Omental fat pad (tissue), 4 donors: ENCODE data around the gene TMEM19. TPM values are rescaled to one million over a fixed set of nuclear protein-coding genes. Genes with fewer than 3 reads are reported as not detected.

ENCODE experiments used
- ATAC-seq: fragments of 150-250 bp; one replicate; pipeline ENCODE4 v1.9.1; 2016; ENCODE audit warnings: mild to moderate bottlenecking, moderate library complexity; ENCODE audit not compliant: low FRiP score
- DNase-seq: peaks from one replicate; pipeline ENCODE4 v3.0.0-alpha.2; 2019; ENCODE audit warnings: low spot score
- total RNA-seq, 4 donors: library from RNA; depleted of rRNA; stranded (reverse); fragments of >200 nt; gene quantifications; one replicate each; pipeline ENCODE4 v1.1.0, GENCODE V29; 2016
- TF ChIP-seq, protein P1 (sequence below), 3 donors: fragments of 450-650 bp; IDR thresholded peaks; one replicate each; pipeline ENCODE4 v1.5.1; 2016 to 2017; ENCODE audit warnings: antibody characterized with exemption in 3 of 3, mild to moderate bottlenecking in 3 of 3, moderate library complexity in 2 of 3

The TMEM19 gene
- total RNA-seq, 4 donors from 2014 or later = 10.3 to 20.0 (median 16.7) TPM

DNA sequence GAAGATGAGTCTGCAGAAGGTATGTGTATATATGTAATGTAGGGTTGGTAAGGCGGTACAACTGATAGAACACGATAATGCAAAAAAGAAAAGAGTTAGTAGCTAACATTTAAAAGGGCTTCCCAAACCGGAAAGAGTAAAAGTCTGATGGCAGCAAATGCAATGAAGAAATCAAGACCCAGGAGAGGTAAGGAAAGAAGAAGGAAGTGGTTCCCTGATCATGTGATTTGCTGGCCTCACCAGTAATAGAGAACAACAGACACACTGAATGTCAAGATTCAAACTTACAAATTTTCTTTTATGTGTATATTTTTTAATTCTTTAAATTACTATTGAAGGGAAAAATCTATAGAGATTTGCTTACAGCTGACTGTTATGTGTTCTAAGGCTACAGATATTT, 40.6 kb upstream of the TMEM19 start:
- ATAC-seq = no peak
- TF ChIP-seq, protein P1, sequence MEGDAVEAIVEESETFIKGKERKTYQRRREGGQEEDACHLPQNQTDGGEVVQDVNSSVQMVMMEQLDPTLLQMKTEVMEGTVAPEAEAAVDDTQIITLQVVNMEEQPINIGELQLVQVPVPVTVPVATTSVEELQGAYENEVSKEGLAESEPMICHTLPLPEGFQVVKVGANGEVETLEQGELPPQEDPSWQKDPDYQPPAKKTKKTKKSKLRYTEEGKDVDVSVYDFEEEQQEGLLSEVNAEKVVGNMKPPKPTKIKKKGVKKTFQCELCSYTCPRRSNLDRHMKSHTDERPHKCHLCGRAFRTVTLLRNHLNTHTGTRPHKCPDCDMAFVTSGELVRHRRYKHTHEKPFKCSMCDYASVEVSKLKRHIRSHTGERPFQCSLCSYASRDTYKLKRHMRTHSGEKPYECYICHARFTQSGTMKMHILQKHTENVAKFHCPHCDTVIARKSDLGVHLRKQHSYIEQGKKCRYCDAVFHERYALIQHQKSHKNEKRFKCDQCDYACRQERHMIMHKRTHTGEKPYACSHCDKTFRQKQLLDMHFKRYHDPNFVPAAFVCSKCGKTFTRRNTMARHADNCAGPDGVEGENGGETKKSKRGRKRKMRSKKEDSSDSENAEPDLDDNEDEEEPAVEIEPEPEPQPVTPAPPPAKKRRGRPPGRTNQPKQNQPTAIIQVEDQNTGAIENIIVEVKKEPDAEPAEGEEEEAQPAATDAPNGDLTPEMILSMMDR (IDR thresholded peaks at IDR 0.05) = no peak
- no peak for DNase-seq

DNA sequence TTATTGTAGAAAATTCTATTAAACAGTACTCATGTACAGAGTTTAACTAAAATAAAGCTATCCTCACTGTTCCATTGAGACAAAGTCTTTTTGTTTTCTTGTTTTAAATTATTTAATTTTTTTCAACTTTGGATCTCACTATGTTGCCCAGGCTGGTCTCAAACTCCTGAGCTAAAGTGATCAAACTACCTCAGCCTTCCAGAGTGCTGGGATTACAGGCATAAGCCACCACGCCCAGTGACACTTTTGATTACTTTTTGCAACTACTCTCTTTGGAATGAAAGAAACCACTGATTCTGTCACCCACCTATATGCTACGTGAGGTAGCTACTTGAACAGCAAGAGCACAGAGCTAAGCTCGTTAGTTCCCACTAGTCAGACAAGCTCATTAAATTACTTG, 39.4 kb upstream of the TMEM19 start:
- TF ChIP-seq, protein P1 (IDR thresholded peaks at IDR 0.05) = no peak
- ATAC-seq (no peak), DNase-seq (no peak)

DNA sequence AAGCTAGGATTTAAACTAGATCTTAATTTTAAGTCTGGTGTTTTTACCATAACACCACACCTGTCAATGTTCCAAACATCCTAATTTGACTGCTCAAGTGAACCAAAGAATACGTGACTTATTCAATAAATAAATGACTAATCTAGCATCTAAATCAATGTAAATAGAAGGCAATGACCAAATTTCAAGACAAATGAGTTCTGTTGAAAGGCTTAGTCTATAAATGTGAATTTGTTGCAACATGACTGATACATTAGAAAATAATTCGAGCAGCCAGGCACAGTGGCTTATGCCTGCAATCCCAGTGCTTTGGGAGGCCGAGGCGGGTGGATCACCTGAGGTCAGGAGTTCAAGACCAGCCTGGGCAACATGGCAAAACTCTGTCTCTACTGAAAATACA, 37.3 kb upstream of the TMEM19 start:
- TF ChIP-seq, protein P1 (IDR thresholded peaks at IDR 0.05) = no peak
- no peak for DNase-seq
- ATAC-seq = no peak

DNA sequence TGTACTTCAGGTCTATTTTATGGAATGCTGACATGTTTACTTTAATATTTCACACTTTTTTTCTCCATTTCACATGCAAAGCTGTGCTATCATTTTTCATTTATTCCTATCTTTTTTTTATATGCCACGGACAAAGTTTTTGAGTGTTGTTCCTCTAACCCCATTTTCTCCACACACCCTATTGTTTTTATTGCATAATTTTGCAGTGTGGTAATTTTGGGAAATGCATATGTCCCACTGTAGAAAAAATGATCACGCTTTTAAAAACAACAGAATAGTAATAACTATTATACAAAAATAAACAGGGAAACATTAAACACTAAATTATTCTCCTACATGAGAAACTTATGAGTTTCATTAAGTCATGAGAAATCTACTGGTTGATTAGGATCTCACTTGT, 36.5 kb upstream of the TMEM19 start:
- no peak for DNase-seq
- no peak for ATAC-seq
- TF ChIP-seq, protein P1 (IDR thresholded peaks at IDR 0.05) = no peak

DNA sequence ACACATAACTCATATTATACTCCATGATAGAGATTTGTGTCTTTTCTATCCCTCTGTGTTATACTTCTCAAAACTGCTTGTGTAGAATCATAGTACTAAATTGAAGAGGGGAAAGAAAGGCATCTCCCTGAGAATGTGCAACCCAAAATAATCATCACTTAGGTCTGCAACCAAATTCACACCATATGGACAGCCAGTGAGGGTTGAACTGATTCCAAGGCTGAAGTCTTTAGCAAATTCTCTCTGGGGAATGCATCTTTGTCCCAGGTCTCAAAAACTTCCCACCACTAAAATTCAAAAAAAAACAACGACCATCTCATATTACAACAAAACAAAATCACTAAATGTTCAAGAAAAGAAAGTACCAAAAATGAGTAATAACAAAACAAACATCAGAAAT, 33.2 kb upstream of the TMEM19 start:
- TF ChIP-seq, protein P1 (IDR thresholded peaks at IDR 0.05) = no peak
- ATAC-seq = no peak

DNA sequence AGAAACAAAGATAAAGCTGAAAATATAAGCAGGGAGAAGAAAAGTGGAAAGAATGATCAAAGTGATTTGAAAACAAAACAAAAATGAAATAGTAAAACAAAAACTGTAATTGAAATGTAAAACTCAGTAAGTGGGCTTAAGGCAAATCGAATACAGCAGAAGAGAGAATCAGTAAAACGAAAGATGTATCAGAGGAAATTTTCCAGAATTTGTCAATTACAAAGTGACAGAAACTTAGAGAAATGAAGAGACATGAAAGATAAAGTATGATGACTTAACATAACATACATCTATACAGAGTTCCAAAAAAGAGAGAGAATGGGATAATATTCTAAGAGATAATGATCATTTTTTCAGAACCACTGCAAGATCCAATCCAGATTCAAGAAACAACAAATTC, 32.7 kb upstream of the TMEM19 start:
- ATAC-seq = no peak
- no peak for DNase-seq

More for the DNA sequence above, 33.2 kb upstream of the TMEM19 start:
- no peak for DNase-seq

DNA sequence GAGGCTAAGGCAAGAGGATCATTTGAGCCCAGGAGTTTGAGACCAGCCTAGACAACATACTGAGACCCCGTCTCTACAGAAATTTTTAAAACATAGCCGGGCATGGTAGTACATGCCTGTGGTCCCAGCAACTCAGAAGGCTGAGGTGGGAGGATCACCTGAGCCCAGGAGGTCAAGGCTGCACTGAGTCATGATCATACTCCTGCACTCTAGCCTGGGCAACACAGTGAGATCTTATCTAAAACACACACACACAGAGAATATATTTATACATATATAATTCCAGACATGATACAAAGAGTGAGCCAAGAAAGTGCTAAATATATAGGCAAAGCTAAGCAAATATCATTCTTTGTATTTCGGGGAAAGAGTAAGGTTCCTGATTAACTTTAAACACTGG, 31.7 kb upstream of the TMEM19 start:
- no peak for ATAC-seq
- no peak for DNase-seq
- TF ChIP-seq, protein P1 (IDR thresholded peaks at IDR 0.05) = no peak

More for the DNA sequence above, 32.7 kb upstream of the TMEM19 start:
- TF ChIP-seq, protein P1 (IDR thresholded peaks at IDR 0.05) = no peak
